ENCODE results near the gene DPCD. TPM values are rescaled to one million over a fixed set of nuclear protein-coding genes. Genes with fewer than 3 reads are reported as not detected.

DPCD gene
- total RNA-seq, 5 donors from 2014 or later (not counting 1 experiment from before 2014, with no cell fraction given): 0.35 to 1.2 (median 0.97) TPM; not detected in 1

DNA sequence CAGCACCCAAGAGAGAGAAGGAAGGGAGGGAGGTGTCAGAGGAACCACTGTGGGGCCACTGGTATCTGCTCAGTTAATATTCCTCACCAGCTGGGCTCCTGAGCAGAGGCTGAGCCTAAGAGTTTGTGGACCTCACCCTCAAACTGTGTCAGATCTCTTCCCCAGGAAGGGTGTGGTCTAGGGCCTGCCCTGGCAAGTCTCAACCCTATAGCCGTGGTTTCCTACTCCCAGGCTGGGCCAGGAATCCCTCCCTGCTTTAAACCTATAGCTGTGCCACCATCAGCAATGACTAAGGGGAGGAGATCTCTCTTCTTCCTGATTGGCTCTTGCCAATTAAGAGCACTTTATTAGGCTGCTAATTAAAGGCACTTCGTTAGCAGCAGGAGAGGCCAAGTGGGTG is 29.9 kb upstream of the DPCD start:
- 78% methylated on average over 1 of the region's 2 CpGs for WGBS (ENCODE audit: insufficient coverage)
- ChIA-PET POLR2A (no interaction called here), CTCF (no interaction called here)
- Mint-ChIP-seq H3K4me3 (no peak overlapping the region), H3K36me3 (peaks cover 20% of the 10 kb centered on the region), H3K4me1 (peaks cover 21 to 29% (median 28%) of the 10 kb centered on the region in 3 donors), H3K9me3 (no peaks in the 10 kb centered on the region), H3K27ac (peak overlapping the region in 1 of 2 donors; percentile 61), H3K27me3 (peaks cover 0 to 7% of the 10 kb centered on the region in 2 donors)
- H3K9me3 ChIP-seq: no peaks in the 10 kb centered on the region
- H3K27ac ChIP-seq (ENCODE audit: low read length): no peak overlapping the region
- peak; percentile 50 to 80 (median 67) for ATAC-seq (replicated peaks in 1 of 4)
- no peak overlapping the region for H3K4me3 ChIP-seq (ENCODE audit: control insufficient read depth in 1 of 2, extremely low read depth in 1 of 2, low read length in 1 of 2)
- peaks cover 0 to 19% of the 10 kb centered on the region in 2 experiments for H3K27me3 ChIP-seq (replicated peaks in 1 of 2; ENCODE audit: control insufficient read depth in 2 of 2, extremely low read depth in 1 of 2, insufficient read depth in 2 of 2, low read length in 1 of 2)
- H3K4me1 ChIP-seq (ENCODE audit: control insufficient read depth in 1 of 2, extremely low read depth in 1 of 2, insufficient read depth in 2 of 2, low read length in 2 of 2): peaks cover 0 to 15% of the 10 kb centered on the region in 2 experiments
- DNase-seq: no peak
- peaks cover 4 to 6% of the 10 kb centered on the region in 2 donors for H3K36me3 ChIP-seq (ENCODE audit: control insufficient read depth in 2 of 2, extremely low read depth in 1 of 2, insufficient read depth in 1 of 2, low read length in 1 of 2)

DNA sequence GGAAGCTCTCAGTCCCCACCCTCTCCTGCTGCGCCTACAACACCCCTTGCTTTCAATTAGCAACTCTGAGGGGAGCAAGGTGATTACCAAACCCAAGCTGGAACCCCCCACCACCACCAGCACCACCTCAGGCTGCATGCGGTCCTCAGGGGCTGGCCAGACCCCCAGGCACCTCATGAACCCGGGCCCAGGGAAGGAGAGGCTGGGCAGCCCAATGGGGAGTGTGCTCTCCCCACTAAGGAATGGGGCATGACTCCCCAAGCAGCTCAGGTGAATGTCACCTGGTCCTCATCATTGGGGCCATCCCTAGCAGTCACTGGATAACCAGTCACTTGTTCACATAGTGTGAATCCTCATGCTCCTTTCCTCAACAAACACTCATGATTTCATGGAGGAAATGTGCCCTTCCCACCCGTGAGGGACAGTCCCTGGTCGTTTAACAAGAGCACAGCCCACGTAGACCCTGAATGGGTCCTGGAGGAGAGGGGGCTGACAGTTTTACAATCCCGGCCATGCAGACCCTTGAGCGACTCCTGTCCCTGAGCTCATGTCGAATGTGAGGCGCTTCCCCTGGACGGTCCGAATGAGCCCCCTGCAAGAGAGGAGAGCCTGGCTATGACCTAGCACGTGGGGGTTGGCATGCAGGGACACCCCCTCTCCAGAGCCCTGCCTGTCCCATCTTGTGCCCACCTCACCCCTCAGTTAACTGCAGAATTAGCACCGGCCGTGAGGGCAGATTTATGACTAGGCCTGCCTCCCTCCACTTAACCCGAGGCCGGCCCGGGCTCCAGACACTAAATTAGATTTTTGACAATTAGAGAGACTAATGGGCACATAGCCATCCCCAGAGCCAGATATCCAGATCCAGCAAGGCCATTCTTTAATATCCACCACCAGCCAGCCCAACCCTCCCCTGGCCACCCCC is 29.2 kb upstream of the DPCD start:
- peaks cover 0 to 15% of the 10 kb centered on the region in 2 experiments for H3K4me1 ChIP-seq (ENCODE audit: control insufficient read depth in 1 of 2, extremely low read depth in 1 of 2, insufficient read depth in 2 of 2, low read length in 2 of 2)
- Mint-ChIP-seq H3K36me3 (peaks cover 13% of the 10 kb centered on the region), H3K9me3 (no peaks in the 10 kb centered on the region), H3K4me1 (peaks cover 21 to 29% (median 28%) of the 10 kb centered on the region in 3 donors), H3K27me3 (peaks cover 5 to 13% of the 10 kb centered on the region in 2 donors), H3K4me3 (no peak overlapping the region), H3K27ac (peak overlapping the region in 1 of 2 donors; percentile 61)
- H3K9me3 ChIP-seq: no peaks in the 10 kb centered on the region
- ChIA-PET POLR2A (no interaction called here), CTCF (no interaction called here)
- ATAC-seq (replicated peaks in 1 of 4) (no peak), DNase-seq (no peak)
- H3K36me3 ChIP-seq (ENCODE audit: control insufficient read depth in 2 of 2, extremely low read depth in 1 of 2, insufficient read depth in 1 of 2, low read length in 1 of 2): peaks cover 0 to 4% of the 10 kb centered on the region in 2 donors
- peaks cover 0 to 26% of the 10 kb centered on the region in 2 experiments for H3K27me3 ChIP-seq (replicated peaks in 1 of 2; ENCODE audit: control insufficient read depth in 2 of 2, extremely low read depth in 1 of 2, insufficient read depth in 2 of 2, low read length in 1 of 2)
- no peak overlapping the region for H3K4me3 ChIP-seq (ENCODE audit: control insufficient read depth in 1 of 2, extremely low read depth in 1 of 2, low read length in 1 of 2)
- H3K27ac ChIP-seq (ENCODE audit: low read length): no peak overlapping the region
- 84% methylated on average over 14 of the region's 18 CpGs for WGBS (ENCODE audit: insufficient coverage)

DNA sequence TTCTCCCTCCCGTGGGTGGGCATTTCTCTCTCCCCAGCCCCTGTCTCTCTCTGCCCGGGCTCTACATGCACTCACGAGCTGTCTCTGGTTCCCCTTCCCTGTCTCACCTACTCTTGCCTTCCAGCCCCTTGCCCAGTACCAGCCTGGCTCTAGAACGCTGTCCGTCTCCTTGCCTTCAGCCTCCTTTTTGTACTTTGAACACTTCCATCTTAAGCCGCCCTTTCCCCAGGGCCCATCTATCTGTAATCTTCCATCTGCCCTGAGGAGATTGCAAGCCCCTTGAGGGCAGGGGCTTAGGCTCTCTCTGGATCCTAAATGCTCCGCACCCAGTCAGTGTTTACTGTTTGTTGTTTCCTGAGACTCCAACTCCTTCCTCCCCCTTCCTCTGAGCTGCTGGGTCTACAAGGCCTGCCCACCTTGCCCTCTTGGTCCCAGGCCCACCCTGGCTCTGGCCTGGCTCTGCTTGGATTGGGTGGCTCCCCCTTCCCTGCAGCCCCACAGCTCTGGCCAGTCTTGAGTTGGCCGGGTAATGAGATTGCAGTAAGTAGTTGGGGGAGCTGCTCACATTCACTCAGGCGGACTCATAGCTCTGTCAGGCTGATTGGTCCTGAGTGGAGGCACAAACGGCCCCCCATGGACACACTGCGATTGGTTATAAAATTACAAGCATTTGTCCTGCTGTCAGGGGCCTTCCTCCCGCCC is 28.4 kb upstream of the DPCD start:
- peaks cover 10 to 17% of the 10 kb centered on the region in 2 donors for H3K27me3 Mint-ChIP-seq
- H3K4me3 Mint-ChIP-seq: no peak overlapping the region
- H3K9me3 Mint-ChIP-seq: no peaks in the 10 kb centered on the region
- Histone ChIP-seq H3K36me3 (ENCODE audit: control insufficient read depth in 2 of 2, extremely low read depth in 1 of 2, insufficient read depth in 1 of 2, low read length in 1 of 2) (no peaks in the 10 kb centered on the region), H3K27ac (ENCODE audit: low read length) (no peak overlapping the region), H3K27me3 (replicated peaks in 1 of 2; ENCODE audit: control insufficient read depth in 2 of 2, extremely low read depth in 1 of 2, insufficient read depth in 2 of 2, low read length in 1 of 2) (peaks cover 0 to 32% of the 10 kb centered on the region in 2 experiments), H3K4me3 (ENCODE audit: control insufficient read depth in 1 of 2, extremely low read depth in 1 of 2, low read length in 1 of 2) (no peak overlapping the region), H3K4me1 (ENCODE audit: control insufficient read depth in 1 of 2, extremely low read depth in 1 of 2, insufficient read depth in 2 of 2, low read length in 2 of 2) (peaks cover 0 to 15% of the 10 kb centered on the region in 2 experiments), H3K9me3 (no peaks in the 10 kb centered on the region)
- peak overlapping the region in 1 of 2 donors; percentile 8 for H3K27ac Mint-ChIP-seq
- H3K4me1 Mint-ChIP-seq: peaks cover 21 to 29% (median 28%) of the 10 kb centered on the region in 3 donors
- no peak for ATAC-seq (replicated peaks in 1 of 4)
- H3K36me3 Mint-ChIP-seq: peaks cover 6% of the 10 kb centered on the region
- DNase-seq: no peak
- ChIA-PET CTCF (no interaction called here), POLR2A (no interaction called here)
- 88% methylated on average over 10 of the region's 12 CpGs for WGBS (ENCODE audit: insufficient coverage)

DNA sequence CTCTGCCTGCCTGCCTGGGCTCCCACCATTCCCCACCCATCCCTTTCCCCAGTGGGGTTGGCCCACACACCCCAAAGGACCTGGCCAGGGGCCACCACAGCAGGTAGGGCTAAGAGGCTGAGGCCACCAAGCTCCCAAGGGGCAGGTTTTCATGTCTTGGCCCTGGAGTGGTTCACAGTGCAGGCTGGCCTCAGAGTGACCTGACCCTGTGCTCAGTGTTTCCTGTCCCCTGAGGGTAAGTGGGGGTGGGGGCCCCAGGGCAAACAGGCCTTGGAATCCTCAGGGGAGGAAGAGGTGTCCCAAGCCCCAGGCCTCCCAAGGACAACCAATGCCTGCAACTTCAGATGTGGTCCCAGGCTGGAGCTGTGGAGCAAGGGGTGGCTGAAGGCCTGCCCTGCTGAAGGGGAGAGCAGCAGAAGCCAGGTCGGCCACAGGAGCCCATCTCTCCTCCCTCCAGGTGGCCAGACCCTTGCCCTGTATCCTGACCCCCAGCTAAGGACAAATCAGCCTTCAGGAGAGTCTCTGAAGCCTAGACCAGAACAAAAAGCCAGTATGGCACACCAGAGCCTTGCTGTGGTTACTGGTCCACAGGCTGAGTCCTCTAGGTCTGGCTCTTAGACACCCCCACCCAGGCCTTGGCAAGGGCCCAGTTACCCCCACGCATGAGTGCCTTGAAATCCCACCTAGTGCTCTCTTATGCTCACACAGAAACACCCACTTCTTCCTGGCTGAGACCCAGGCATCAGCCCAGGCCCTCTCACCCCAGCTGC is 27.6 kb upstream of the DPCD start:
- Histone ChIP-seq H3K4me3 (ENCODE audit: control insufficient read depth in 1 of 2, extremely low read depth in 1 of 2, low read length in 1 of 2) (no peak overlapping the region), H3K36me3 (ENCODE audit: control insufficient read depth in 2 of 2, extremely low read depth in 1 of 2, insufficient read depth in 1 of 2, low read length in 1 of 2) (no peaks in the 10 kb centered on the region), H3K4me1 (ENCODE audit: control insufficient read depth in 1 of 2, extremely low read depth in 1 of 2, insufficient read depth in 2 of 2, low read length in 2 of 2) (peaks cover 0 to 15% of the 10 kb centered on the region in 2 experiments), H3K9me3 (no peaks in the 10 kb centered on the region), H3K27me3 (replicated peaks in 1 of 2; ENCODE audit: control insufficient read depth in 2 of 2, extremely low read depth in 1 of 2, insufficient read depth in 2 of 2, low read length in 1 of 2) (peaks cover 4 to 40% of the 10 kb centered on the region in 2 experiments), H3K27ac (ENCODE audit: low read length) (no peak overlapping the region)
- H3K4me3 Mint-ChIP-seq: no peak overlapping the region
- ChIA-PET POLR2A (no interaction called here), CTCF (no interaction called here)
- H3K27me3 Mint-ChIP-seq: peaks cover 16 to 24% of the 10 kb centered on the region in 2 donors
- no peaks in the 10 kb centered on the region for H3K9me3 Mint-ChIP-seq
- no peak overlapping the region for H3K27ac Mint-ChIP-seq
- DNase-seq (no peak), ATAC-seq (replicated peaks in 1 of 4) (no peak)
- peaks cover under 1% of the 10 kb centered on the region for H3K36me3 Mint-ChIP-seq
- WGBS (ENCODE audit: insufficient coverage): 50% methylated on average over 1 of the region's 2 CpGs
- H3K4me1 Mint-ChIP-seq: peaks cover 21 to 29% (median 28%) of the 10 kb centered on the region in 3 donors

DNA sequence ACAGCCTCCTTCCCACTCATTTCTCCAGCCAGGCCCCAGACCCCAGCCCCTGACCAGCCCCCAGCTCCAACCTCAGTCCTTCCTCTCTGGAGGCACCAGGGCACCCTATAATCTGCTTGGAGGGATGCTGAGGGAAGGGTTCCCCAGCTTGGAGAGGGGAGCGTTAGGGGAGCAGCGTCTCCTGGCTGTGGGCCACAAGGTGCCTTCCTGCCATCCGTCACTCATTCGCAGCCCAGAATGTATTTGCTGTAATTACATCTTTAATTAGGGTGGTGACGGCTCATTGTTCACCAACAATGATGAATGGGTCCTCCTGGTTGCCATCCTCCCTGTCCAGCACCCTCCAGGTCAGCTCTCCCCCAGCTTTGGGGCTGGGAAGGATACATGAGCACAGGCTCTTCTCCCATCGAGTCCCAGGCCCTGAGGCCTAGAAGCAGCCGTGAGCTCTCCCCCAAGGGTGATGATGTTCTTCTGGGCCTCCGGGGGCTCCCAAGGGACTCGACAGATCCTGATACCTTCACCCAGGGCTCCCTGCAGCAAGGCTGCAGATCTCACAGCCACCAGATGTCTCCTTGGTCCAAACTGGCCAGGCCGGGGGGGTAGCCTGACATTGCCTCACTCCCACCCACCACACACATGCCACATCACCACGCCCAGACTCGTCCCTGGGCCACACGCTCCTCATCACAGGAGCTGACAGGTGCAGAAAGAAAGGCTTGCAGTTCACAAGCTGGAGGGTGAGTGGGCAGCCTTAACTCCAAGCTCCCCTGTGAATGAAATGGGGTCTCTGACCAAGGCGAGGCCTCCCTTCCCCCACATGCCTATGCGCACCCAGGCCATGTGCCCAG is 26.8 kb upstream of the DPCD start:
- H3K4me1 ChIP-seq (ENCODE audit: control insufficient read depth in 1 of 2, extremely low read depth in 1 of 2, insufficient read depth in 2 of 2, low read length in 2 of 2): peaks cover 0 to 17% of the 10 kb centered on the region in 2 experiments
- Mint-ChIP-seq H3K36me3 (no peaks in the 10 kb centered on the region), H3K4me1 (peaks cover 21 to 30% (median 29%) of the 10 kb centered on the region in 3 donors), H3K27me3 (peaks cover 24 to 32% of the 10 kb centered on the region in 2 donors), H3K9me3 (no peaks in the 10 kb centered on the region), H3K4me3 (no peak overlapping the region), H3K27ac (no peak overlapping the region)
- WGBS (ENCODE audit: insufficient coverage): 89% methylated on average over 4 of the region's 15 CpGs
- ATAC-seq (replicated peaks in 1 of 4): no peak
- peaks cover 4 to 48% of the 10 kb centered on the region in 2 experiments for H3K27me3 ChIP-seq (replicated peaks in 1 of 2; ENCODE audit: control insufficient read depth in 2 of 2, extremely low read depth in 1 of 2, insufficient read depth in 2 of 2, low read length in 1 of 2)
- H3K36me3 ChIP-seq (ENCODE audit: control insufficient read depth in 2 of 2, extremely low read depth in 1 of 2, insufficient read depth in 1 of 2, low read length in 1 of 2): no peaks in the 10 kb centered on the region
- CTCF ChIA-PET: no interaction called here
- POLR2A ChIA-PET: interaction anchor here in 1 of 2 donors (0.5 kb wide), 1 partner anchor 173 kb away, joined by 4 read pairs; no protein-coding TSS in a partner anchor
- H3K4me3 ChIP-seq (ENCODE audit: control insufficient read depth in 1 of 2, extremely low read depth in 1 of 2, low read length in 1 of 2): no peak overlapping the region
- DNase-seq: no peak
- H3K9me3 ChIP-seq: no peaks in the 10 kb centered on the region
- no peak overlapping the region for H3K27ac ChIP-seq (ENCODE audit: low read length)

Data from T-cell (primary cell).